Activated CD4-positive, alpha-beta T cell treated with anti-CD3 and anti-CD28 coated beads, Interleukin-2, amount 50 U/mL, for 16 hours (primary cell): ENCODE data around the gene MROH8.
A peak's percentile ranks its signal among the peaks of the same experiment; 100 is the strongest.
"Not testable (repeated sequence)": the region's sequence is repeated elsewhere in the genome, so short reads cannot be mapped to it uniquely, and the experiment has no call there.

Experiments
- DNase-seq: peaks from one replicate; pipeline ENCODE4 v3.0.0-alpha.2; 2020

The MROH8 gene

DNA sequence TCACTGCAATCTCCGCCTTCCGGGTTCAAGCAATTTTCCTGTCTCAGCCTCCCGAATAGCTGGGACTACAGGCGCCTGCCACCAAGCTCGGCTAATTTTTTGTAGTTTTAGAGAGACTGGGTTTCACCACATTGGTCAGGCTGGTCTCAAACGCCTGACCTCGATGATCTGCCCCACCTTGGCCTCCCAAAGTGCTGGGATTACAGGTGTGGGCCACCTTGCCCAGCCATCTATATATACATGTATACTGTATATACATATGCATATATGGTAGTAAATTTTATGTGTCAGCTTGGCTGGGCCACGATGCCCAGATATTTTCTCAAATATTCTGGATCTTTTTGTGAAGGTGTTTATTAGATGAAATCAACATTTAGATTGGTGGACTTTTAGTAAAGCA is 102.3 kb downstream of the MROH8 start:
- DNase-seq, result no peak

DNA sequence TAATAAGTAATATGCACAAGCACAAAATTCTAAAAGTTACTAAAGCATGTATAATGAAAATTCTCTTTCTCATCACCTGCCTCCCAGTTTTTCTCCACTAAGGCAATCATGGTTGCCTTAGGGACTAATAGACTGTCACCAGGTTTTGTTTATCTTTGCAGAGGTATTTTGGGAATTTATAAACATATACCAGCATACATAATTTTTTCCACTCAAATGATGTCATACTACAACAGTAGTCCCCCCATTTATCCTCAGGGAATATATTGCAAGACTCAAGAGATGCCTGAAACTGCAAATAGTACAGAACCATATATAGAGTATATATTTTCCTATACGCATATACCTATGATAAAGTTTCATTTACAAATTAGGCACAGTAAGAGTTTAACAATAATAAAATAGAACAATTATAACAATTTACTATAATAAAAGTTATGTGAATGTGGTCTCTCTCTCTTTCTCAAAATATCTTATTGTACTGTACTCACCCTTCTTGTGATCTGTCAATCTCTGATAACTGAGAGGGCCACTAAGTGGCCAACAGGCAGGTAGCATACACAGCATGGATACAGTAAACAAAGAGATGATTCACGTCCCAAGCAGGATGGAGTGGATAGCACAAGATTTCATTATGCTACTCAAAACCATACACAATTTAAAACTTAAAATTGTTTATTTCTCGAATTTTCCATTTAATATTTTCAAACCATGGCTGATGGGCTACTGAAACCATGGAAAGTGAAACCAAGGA is 103.2 kb downstream of the MROH8 start:
- DNase-seq, result no peak

- no peak for DNase-seq
Measured at GRCh38 chr20:37072293-37073196, 106.8 kb downstream of the MROH8 start.

- peak; percentile 54 for DNase-seq
Measured at GRCh38 chr20:37071481-37071911, 107.9 kb downstream of the MROH8 start.

DNA sequence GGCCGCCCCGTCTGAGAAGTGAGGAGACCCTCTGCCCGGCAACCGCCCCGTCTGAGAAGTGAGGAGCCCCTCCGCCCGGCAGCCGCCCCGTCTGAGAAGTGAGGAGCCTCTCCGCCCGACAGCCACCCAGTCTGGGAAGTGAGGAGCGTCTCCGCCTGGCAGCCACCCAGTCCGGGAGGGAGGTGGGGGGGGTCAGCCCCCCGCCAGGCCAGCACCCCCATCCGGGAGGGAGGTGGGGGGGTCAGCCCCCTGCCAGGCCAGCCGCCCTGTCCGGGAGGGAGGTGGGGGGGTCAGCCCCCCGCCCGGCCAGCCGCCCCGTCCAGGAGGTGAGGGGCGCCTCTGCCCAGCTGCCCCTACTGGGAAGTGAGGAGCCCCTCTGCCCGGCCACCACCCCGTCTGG is 109.8 kb downstream of the MROH8 start:
- DNase-seq, result not testable (repeated sequence)

- DNase-seq, result no peak
Measured at GRCh38 chr20:37066168-37066567, 113.2 kb downstream of the MROH8 start.

GRCh38 chr20:37055276-37055675 is 124.1 kb downstream of the MROH8 start:
- DNase-seq, result no peak

DNA sequence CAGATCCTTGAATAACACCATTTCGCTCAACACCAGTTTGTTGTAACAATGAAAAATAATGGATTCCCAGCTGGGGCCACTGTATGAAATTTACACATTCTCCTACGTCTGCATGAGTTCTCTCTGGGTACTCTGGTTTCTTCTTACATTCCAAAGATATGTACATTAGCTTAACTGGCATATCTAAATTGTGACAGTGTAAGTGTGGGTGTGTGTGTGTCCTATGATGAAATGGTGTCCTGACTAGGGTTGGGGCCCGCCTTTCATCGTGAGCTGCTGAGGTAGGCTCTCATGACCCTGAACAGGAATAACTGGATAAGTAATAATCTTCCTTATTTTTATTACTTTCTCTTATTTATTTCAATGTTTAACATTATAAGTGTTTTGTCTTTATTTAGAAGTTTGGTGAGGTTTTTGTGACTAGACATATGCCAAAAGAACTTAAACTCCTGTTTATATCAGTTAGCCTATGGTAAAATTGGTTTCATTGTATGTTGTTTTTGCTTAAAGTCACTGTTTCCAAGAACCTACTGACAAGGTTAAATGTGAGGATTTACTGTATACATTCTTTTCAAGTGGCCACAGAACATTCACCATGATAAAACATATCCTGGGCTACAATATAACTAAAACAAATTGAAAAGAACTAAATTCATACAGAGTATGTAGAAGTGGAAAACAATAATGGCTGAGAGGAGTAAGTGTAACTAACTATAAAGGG is 126.0 kb downstream of the MROH8 start:
- DNase-seq, result no peak
